Left renal pelvis (tissue), 4 donors: Measurements from ENCODE around the gene SOWAHB. TPM values are rescaled to one million over a fixed set of nuclear protein-coding genes. Genes with fewer than 3 reads are reported as not detected.

Experiments
- DNase-seq, 4 donors: peaks; one replicate each; pipeline ENCODE4 v3.0.0-alpha.2; 2013; ENCODE audit warnings: low read depth in 4 of 4, low spot score in 3 of 4
- polyA plus RNA-seq, 4 donors: library from polyadenylated mRNA; unstranded; fragments of 120-200 nt; gene quantifications; one replicate each; pipeline ENCODE4 v1.2.1, GENCODE V29; 2013; ENCODE audit not compliant: insufficient read length in 4 of 4

The SOWAHB gene
- 1 to 10 TPM in 3 of 4 donors, under 1 TPM in 1; 0.38 to 6.2 (median 4.9) TPM for polyA plus RNA-seq

GRCh38 chr4:76897536-76898384, at the start of gene SOWAHB:
Gene SOWAHB (minus strand): TSS chr4:76898144. CDS start chr4:76897849, 295 bp downstream.
- DNase-seq: peak in 3 of 4 donors; percentile 49 to 64 (median 58)

GRCh38 chr4:76947369-76947768, 49.4 kb upstream of the SOWAHB start:
- no peak for DNase-seq

GRCh38 chr4:76943790-76944189, 45.8 kb upstream of the SOWAHB start:
- no peak for DNase-seq

- DNase-seq: no peak
Observed at GRCh38 chr4:76943129-76943620, 45.2 kb upstream of the SOWAHB start.

GRCh38 chr4:76939184-76939583, 41.2 kb upstream of the SOWAHB start:
- no peak for DNase-seq

GRCh38 chr4:76931576-76932276, 33.8 kb upstream of the SOWAHB start:
- no peak for DNase-seq

GRCh38 chr4:76931087-76931486, 33.1 kb upstream of the SOWAHB start:
- DNase-seq: no peak

GRCh38 chr4:76930685-76931084, 32.7 kb upstream of the SOWAHB start:
- no peak for DNase-seq

- DNase-seq: no peak
Observed at GRCh38 chr4:76926841-76927240, 28.9 kb upstream of the SOWAHB start.

- no peak for DNase-seq
Observed at GRCh38 chr4:76923619-76924357, 25.8 kb upstream of the SOWAHB start.

- no peak for DNase-seq
Observed at GRCh38 chr4:76920715-76921114, 22.8 kb upstream of the SOWAHB start.

- no peak for DNase-seq
Observed at GRCh38 chr4:76909711-76910110, 11.8 kb upstream of the SOWAHB start.

GRCh38 chr4:76905521-76905920, 7.6 kb upstream of the SOWAHB start:
- DNase-seq: no peak

- no peak for DNase-seq
Observed at GRCh38 chr4:76904646-76905190, 6.8 kb upstream of the SOWAHB start.

- no peak for DNase-seq
Observed at GRCh38 chr4:76902233-76902890, 4.4 kb upstream of the SOWAHB start.

GRCh38 chr4:76898949-76899645, 1.2 kb upstream of the SOWAHB start:
- no peak for DNase-seq

GRCh38 chr4:76898385-76898692, 395 bp upstream of the SOWAHB start:
- DNase-seq: no peak

GRCh38 chr4:76896614-76897535, 1.1 kb downstream of the SOWAHB start:
- DNase-seq: peak in 1 of 4 donors; percentile 35

- no peak for DNase-seq
Observed at GRCh38 chr4:76896048-76896447, 1.9 kb downstream of the SOWAHB start.
